ENCODE results near the gene SLC25A45.

Gene SLC25A45

DNA sequence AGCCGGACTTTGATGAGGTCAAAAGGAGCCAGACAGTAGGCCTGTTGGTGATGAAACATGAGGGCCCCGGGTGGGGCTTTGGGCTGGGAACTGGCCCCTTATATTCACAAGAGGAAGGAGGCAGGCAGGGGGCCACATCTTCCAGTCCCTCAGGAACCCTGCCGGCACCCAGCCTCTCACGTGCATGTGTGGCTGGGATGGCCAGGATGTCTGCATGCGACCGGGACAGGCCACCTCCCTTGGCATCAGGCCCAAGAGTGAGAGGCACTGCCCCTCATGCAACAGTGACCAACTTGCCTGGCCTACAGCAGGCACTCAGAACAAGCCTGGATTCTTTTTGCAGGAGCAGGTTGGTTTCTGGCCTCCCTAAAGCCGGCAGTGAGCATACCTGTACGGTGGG lies 5.4 kb downstream of the SLC25A45 start:
- TF ChIP-seq, protein P1, sequence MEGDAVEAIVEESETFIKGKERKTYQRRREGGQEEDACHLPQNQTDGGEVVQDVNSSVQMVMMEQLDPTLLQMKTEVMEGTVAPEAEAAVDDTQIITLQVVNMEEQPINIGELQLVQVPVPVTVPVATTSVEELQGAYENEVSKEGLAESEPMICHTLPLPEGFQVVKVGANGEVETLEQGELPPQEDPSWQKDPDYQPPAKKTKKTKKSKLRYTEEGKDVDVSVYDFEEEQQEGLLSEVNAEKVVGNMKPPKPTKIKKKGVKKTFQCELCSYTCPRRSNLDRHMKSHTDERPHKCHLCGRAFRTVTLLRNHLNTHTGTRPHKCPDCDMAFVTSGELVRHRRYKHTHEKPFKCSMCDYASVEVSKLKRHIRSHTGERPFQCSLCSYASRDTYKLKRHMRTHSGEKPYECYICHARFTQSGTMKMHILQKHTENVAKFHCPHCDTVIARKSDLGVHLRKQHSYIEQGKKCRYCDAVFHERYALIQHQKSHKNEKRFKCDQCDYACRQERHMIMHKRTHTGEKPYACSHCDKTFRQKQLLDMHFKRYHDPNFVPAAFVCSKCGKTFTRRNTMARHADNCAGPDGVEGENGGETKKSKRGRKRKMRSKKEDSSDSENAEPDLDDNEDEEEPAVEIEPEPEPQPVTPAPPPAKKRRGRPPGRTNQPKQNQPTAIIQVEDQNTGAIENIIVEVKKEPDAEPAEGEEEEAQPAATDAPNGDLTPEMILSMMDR (IDR thresholded peaks at IDR 0.05; ENCODE audit: low read depth, low read length), result no peak
- H3K4me3 ChIP-seq (ENCODE audit: low read depth, low read length), result no peak overlapping the region

DNA sequence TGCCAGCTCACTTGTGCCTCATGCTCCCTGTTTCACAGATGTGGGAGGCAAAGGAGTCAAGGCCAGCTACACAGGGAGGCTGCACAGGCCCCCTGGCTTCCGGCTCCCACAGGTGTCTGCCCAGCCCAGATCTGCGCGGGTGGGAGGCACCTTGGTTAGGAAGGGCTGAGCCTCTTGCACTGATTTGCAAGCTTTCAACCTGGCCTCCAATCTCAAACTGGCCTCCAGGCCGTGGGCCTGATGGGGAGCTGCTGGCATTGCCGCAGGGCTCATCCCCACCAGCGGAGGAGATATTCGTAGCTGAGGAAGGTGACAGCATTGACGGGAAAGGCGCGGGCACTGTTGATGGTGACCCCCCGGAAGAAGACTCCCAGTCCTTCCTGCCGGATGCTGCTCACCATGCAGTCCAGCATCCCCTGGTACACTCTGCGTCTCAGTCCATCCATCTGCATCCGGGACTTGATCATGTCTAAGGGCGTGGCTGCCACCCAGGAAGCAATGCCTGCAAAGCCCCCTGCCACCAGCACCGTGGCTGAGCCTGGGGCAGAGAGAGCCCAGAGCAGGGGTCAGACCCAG lies 6.2 kb downstream of the SLC25A45 start:
- TF ChIP-seq, protein P1 (IDR thresholded peaks at IDR 0.05; ENCODE audit: low read depth, low read length), result no peak
- no peak overlapping the region for H3K4me3 ChIP-seq (ENCODE audit: low read depth, low read length)

DNA sequence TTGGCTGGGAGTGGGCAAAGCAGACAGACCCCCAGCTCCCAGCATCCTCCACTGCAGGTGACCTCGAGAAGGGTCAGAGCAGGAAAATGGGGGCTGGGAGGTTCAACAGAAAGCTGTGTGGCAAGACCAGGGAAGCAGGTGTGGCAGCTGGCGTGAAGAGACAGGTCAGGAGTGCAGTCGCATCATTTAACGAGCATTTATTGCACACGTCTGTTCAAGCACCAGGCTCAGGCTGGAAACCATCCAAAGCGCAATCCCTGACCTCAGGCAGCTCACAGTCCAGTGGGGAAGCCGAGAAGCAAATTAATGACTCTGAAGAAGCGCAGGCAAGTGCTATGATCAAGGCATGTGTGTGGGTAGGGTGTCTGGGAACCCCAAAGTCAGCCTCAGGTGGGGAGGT lies 7.4 kb downstream of the SLC25A45 start:
- TF ChIP-seq, protein P1 (IDR thresholded peaks at IDR 0.05; ENCODE audit: low read depth, low read length), result no peak
- no peak overlapping the region for H3K4me3 ChIP-seq (ENCODE audit: low read depth, low read length)

DNA sequence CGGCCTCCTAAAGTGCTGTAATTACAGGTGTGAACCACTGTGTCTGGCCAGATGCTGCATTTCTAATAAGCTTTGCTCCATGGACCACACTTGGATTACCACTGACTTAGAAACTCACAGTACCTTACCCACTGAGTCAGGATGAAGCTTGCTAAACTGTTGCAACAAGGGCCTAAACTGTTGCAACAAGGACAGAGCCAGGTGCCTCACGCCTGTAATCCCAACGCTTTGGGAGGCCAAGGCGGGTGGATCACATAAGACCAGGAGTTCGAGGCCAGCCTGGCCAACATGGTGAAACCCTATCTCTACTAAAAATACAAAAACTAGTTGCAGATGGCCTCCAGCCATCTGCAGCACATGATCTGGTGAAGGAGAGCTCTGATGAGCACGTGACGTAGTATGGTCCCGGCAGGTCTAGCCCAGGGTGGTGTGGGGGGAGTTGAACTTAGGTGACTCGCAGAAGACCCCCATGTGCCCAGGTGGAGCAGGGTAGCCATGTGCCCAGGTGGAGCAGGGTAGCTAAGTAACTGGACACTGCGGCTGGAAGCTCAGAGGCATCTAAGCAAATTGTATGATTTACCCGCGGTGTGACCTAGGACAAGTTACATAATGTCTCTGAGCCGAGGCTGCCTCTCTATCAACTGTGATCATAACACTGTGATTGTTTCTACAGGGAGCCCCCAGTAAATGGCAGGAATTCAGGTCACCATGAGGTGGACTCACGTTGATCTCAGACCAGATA lies 8.4 kb downstream of the SLC25A45 start:
- TF ChIP-seq, protein P1 (IDR thresholded peaks at IDR 0.05; ENCODE audit: low read depth, low read length), result no peak
- no peak overlapping the region for H3K4me3 ChIP-seq (ENCODE audit: low read depth, low read length)

DNA sequence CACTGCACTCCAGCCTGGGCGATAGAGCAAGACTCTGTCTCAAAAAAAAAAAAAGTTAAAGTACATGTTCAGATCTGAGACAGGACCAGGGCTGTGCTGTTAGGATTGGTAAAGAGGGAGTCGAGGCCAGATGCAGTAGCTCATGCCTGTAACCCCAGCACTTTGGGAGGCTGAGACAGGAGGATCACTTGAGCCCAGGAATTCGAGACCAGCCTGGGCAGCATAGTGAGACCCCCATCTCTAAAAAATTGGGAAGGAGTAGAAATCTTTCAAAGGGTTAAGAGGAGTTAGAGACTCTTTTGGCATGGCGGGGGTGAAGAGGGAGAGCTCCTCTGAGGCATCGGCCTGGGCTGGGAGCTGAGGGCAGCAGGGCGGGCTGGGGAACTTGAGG lies 11.8 kb downstream of the SLC25A45 start:
- TF ChIP-seq, protein P1 (IDR thresholded peaks at IDR 0.05; ENCODE audit: low read depth, low read length), result no peak

DNA sequence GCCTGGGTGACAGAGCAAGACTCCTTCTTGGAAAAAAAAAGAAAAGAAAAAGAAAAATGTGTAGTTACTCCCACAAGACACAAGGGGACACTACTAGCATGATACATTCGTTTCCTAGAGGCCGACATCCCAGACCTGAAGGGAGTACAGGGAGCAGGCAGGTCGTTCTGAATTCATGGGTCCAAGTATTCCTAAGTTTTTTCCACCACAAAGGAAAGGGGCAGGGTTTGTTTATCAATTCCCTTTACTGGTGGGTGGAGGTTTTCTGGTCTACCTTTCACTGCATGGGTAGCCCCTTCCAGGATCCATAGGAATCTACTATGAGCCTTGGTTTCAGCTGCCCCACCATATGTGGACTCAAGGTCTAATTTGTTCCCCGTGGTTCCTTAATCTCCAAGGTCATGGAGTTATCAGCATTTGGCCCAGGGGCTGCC lies 16.1 kb downstream of the SLC25A45 start:
- no peak overlapping the region for H3K4me3 ChIP-seq (ENCODE audit: low read depth, low read length)
- TF ChIP-seq, protein P1 (IDR thresholded peaks at IDR 0.05; ENCODE audit: low read depth, low read length), result peak; percentile 68

More for the DNA sequence above, 11.8 kb downstream of the SLC25A45 start:
- no peak overlapping the region for H3K4me3 ChIP-seq (ENCODE audit: low read depth, low read length)

DNA sequence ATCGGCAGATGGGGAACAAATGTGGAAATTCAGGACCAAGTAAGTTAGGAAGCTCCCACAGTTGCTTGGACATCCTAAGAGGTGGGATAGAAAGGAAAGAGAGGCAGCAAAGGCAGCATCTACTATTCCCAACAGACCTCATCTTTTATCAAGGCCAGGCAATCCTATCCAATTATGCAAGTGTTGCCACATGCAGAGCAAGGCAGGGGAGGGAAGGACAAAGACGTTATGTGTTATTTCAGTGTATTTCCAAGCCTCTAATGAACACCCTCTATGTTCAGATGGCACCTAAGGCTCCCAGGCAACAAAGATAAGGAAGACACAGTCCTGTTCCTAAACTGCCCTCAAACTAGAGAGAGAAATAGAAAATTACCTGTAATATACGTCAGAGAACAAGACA lies 18.7 kb downstream of the SLC25A45 start:
- TF ChIP-seq, protein P1 (IDR thresholded peaks at IDR 0.05; ENCODE audit: low read depth, low read length), result no peak
- no peak overlapping the region for H3K4me3 ChIP-seq (ENCODE audit: low read depth, low read length)

Data from WI38 (cell line).